HepG2 (cell line): ENCODE measurements around the gene CLASP1. TPM values are rescaled to one million over a fixed set of nuclear protein-coding genes. Genes with fewer than 3 reads are reported as not detected.
A peak's percentile ranks its signal among the peaks of the same experiment; 100 is the strongest.
"Not testable (repeated sequence)": the region's sequence is repeated elsewhere in the genome, so short reads cannot be mapped to it uniquely, and the experiment has no call there.

Experiments
- ATAC-seq: fragments of 200-7000 bp; cut with Tn5 transposase; 3 replicates; pipeline ENCODE4 v1.9.1; 2020; ENCODE audit warnings: mild to moderate bottlenecking, moderate library complexity
- BruUV-seq: library from RNA; stranded (reverse); fragments of 400-500 nt; replicated peaks from 2 replicates; lab custom pipeline; 2021; lab: Mats Ljungman, UMichigan
- CTCF ChIA-PET: fragments of 300-600 bp; formaldehyde crosslinking; extraction: SDS; loops from one replicate; lab custom pipeline; 2021; ENCODE audit warnings: low total read pairs, inconsistent platforms, low intra/inter-chr PET ratio; lab: Yijun Ruan, JAX
- POLR2A ChIA-PET: fragments of 350-600 bp; sonication (Branson Sonifier 250); formaldehyde crosslinking; loops from one replicate; lab custom pipeline; 2020; ENCODE audit warnings: antibody characterized with exemption, inconsistent platforms; lab: Yijun Ruan, JAX
- DNase-seq: peaks from one replicate; pipeline ENCODE4 v3.0.0-alpha.2; 2015; ENCODE audit warnings: low spot score
- FAIRE-seq: peaks from 3 replicates; lab custom pipeline; 2011; peaks lifted over from hg19 to GRCh38; lab: Jason Lieb, UNC
- H2AFZ ChIP-seq: one replicate; pipeline ENCODE4 v1.6.1; 2011; ENCODE audit warnings: low read length, inconsistent platforms
- H3K27ac ChIP-seq: fragments of 300-600 bp; 3 replicates; pipeline ENCODE4 v1.8.0; 2011; ENCODE audit warnings: mixed run types, mild to moderate bottlenecking, mixed read lengths, low read length, inconsistent platforms; ENCODE audit not compliant: insufficient read depth; ENCODE audit errors: extremely low read length
- H3K27me3 ChIP-seq, 2 experiments: fragments of 200-600 bp in 1 of 2; 2 replicates in 1 of 2; 3 replicates in 1 of 2; pipeline versions ENCODE4 v1.6.0 to v1.8.0; 2011; ENCODE audit warnings: low read length in 2 of 2, mild to moderate bottlenecking in 2 of 2, moderate library complexity in 2 of 2, inconsistent platforms in 1 of 2; ENCODE audit not compliant: insufficient read depth in 2 of 2, control insufficient read depth in 1 of 2
- H3K36me3 ChIP-seq, 2 experiments: fragments of 200-600 bp in 1 of 2; replicated peaks in 1 of 2; 2 replicates in 1 of 2; 3 replicates in 1 of 2; pipeline versions ENCODE4 v1.5.1 to v1.8.0; 2011; ENCODE audit warnings: low read length in 2 of 2, inconsistent platforms in 1 of 2; ENCODE audit not compliant: insufficient read depth in 2 of 2, control insufficient read depth in 1 of 2
- H3K4me1 ChIP-seq: 2 replicates; pipeline ENCODE4 v1.5.1; 2012; ENCODE audit warnings: low read length, inconsistent platforms; ENCODE audit not compliant: insufficient read depth
- H3K4me2 ChIP-seq: 2 replicates; pipeline ENCODE4 v1.6.0; 2011; ENCODE audit warnings: low read depth, low read length, inconsistent platforms
- H3K4me3 ChIP-seq, 3 experiments: fragments of 200-600 bp in 1 of 3; sonication (generic), shearing (Covaris generic) in 1 of 3; replicated peaks in 1 of 3; 2 replicates each; pipeline ENCODE4 v1.5.1; 2011 to 2016; ENCODE audit warnings: low read length in 3 of 3, inconsistent platforms in 2 of 3, low read depth in 2 of 3, mild to moderate bottlenecking in 2 of 3, control low read depth in 1 of 3, mixed read lengths in 1 of 3; ENCODE audit not compliant: insufficient read depth in 1 of 3
- H3K79me2 ChIP-seq: one replicate; pipeline ENCODE4 v1.6.1; 2011; ENCODE audit warnings: low read length, inconsistent platforms; ENCODE audit not compliant: insufficient read depth
- H3K9ac ChIP-seq: 2 replicates; pipeline ENCODE4 v1.6.0; 2011; ENCODE audit warnings: mild to moderate bottlenecking, low read depth, low read length, inconsistent platforms; ENCODE audit not compliant: insufficient read depth
- H3K9me3 ChIP-seq: 2 replicates; pipeline ENCODE4 v1.5.1; 2012; ENCODE audit warnings: mild to moderate bottlenecking, low read length
- H4K20me1 ChIP-seq: 2 replicates; pipeline ENCODE4 v1.6.0; 2011; ENCODE audit warnings: inconsistent platforms, mild to moderate bottlenecking, low read length, moderate library complexity; ENCODE audit not compliant: insufficient read depth
- ELF3 ChIP-seq: IDR thresholded peaks from 2 replicates; pipeline ENCODE4 v1.6.1; 2016; ENCODE audit warnings: missing genetic modification reagents, missing compliant biosample characterization
- MEIS1 ChIP-seq: sonication (generic); formaldehyde crosslinking; IDR thresholded peaks from 2 replicates; pipeline ENCODE4 v1.9.0; 2021; ENCODE audit warnings: mild to moderate bottlenecking, missing genetic modification reagents, moderate library complexity, borderline replicate concordance
- TCF12 ChIP-seq, 2 experiments: fragments of 450-650 bp in 1 of 2; sonication (generic) in 1 of 2; formaldehyde crosslinking in 1 of 2; IDR thresholded peaks; 2 replicates each; pipeline versions ENCODE4 v1.6.1 to v1.8.0; 2017 to 2022; ENCODE audit warnings: antibody characterized with exemption in 1 of 2, mild to moderate bottlenecking in 1 of 2, missing genetic modification reagents in 1 of 2, moderate library complexity in 1 of 2
- ZNF431 ChIP-seq: sonication (generic); formaldehyde crosslinking; IDR thresholded peaks from 2 replicates; pipeline ENCODE4 v1.9.0; 2022; ENCODE audit warnings: missing genetic modification reagents, low read depth, mild to moderate bottlenecking, borderline replicate concordance
- ZNF549 ChIP-seq: sonication (generic); formaldehyde crosslinking; IDR thresholded peaks from 2 replicates; pipeline ENCODE4 v1.5.0; 2020; ENCODE audit warnings: missing genetic modification reagents
- WGBS: methylation state at CpG from one replicate; pipeline ENCODE4 v1.1.6; 2017; ENCODE audit warnings: low lambda C conversion rate; 5-methylcytosine and 5-hydroxymethylcytosine counted together
- in situ Hi-C: cut with HindIII; loops from 2 replicates; pipeline ENCODE4 v1.10.0; 2017; ENCODE audit warnings: low pct_unique_long_range_greater_than_20kb; ENCODE audit not compliant: extremely low pct_ligation_motif_present
- intact Hi-C: fragments of 100-400 bp; cut with micrococcal nuclease; formaldehyde crosslinking; loops from one replicate; pipeline ENCODE4 v1.10.0; 2022; ENCODE audit not compliant: unreplicated experiment
- polyA plus RNA-seq, 8 experiments: library from polyadenylated mRNA; depleted of rRNA in 3 of 8; stranded (reverse) in 7 of 8; unstranded in 1 of 8; fragments of >200 nt; fragmentation: Illumina TruSeq in 4 of 8; extraction: Trizol in 4 of 8; gene quantifications; 2 replicates each; pipeline versions ENCODE4 v1.2.1 to v1.2.3, GENCODE V29; 2011 to 2016; ENCODE audit warnings: low read depth in 4 of 8, missing spikeins in 1 of 8, mixed read lengths in 1 of 8; ENCODE audit not compliant: insufficient read depth in 1 of 8
- total RNA-seq, 5 experiments: library from RNA; depleted of rRNA; stranded (reverse); fragments of >200 nt; fragmentation: Illumina TruSeq; extraction: Trizol; gene quantifications; 2 replicates each; pipeline ENCODE4 v1.2.3, GENCODE V29; 2016; ENCODE audit warnings: low read depth in 1 of 5

CLASP1 gene
- total and polyA plus RNA-seq, 2 of the 13 experiments (the other 11 are each of a cell fraction or from before 2014, with no cell fraction given), result 11.7 to 47.9 TPM

GRCh38 chr2:121563754-121564153 is 85.5 kb downstream of the CLASP1 start:
- H3K27ac ChIP-seq, H3K4me2 ChIP-seq, POLR2A ChIA-PET, H3K4me3 ChIP-seq, CTCF ChIA-PET, H3K36me3 ChIP-seq, H3K9ac ChIP-seq, in situ Hi-C loops, BruUV-seq, FAIRE-seq, H3K27me3 ChIP-seq, H3K9me3 ChIP-seq, H2AFZ ChIP-seq: not testable (repeated sequence)
- Histone ChIP-seq H4K20me1 (peaks cover 13% of the 10 kb centered on the region), H3K4me1 (peaks cover 64% of the 10 kb centered on the region), H3K79me2 (peaks cover 60% of the 10 kb centered on the region)
- TF ChIP-seq ZNF431 (CRISPR knock-in tag), result peak; percentile 81
- TF ChIP-seq, all 625 proteins: peak for 1; not testable (repeated sequence) for 624
- WGBS, result 93% methylated on average over 1 of the region's 1 CpG
- DNase-seq, ATAC-seq, intact Hi-C loops: not testable (repeated sequence)

DNA sequence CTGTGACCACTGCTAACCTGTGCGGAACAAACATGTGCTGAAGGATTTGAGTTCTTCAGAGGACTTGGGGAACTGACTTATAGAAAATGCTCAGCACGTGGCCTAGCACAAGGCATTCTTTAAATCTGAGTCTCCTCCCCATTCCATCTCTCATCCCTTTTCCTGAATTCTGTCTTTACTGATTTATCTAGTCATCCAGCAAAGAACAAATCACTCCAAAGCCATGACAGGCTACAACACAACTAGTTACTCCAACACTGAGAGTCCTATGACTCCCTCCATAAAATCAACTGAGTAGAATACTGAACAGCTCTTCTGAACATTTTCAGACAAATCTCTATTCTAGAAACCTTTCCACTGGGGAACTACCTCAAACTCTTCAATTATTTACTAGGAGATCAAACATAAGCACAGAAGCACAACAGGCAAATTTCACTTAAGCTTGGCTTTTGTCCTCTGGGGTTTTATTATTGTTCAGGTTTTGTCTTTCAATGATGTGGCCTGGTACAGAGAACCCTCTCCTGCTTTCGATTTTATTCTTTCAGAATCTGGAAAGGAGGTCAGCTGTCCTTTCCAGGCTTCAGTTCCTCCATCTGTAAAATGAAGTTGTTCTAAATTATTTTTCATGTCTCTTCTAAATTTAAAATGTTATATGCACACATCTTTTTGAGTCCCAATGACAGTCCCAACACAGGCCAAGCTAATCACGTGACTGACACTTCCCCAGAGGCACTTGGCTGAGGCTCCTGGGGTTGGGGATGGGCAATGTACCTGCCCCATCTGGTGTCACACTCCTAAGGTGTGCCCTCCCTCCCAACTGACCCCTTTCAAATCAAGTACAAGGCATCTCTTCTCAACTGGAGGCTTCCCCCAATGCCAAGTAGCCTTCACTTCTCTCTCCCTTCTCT is 86.7 kb downstream of the CLASP1 start:
- 89% methylated on average over 4 of the region's 4 CpGs for WGBS
- Histone ChIP-seq H3K79me2 (peaks cover 65% of the 10 kb centered on the region), H3K9ac (no peak overlapping the region)
- intact Hi-C loops, result no loop called here
- TF ChIP-seq ZNF549 (CRISPR knock-in tag) (no peak), ELF3 (CRISPR knock-in tag) (no peak), TCF12 (IDR thresholded peaks at IDR 0.05) (no peak), TCF12 (CRISPR knock-in tag; IDR thresholded peaks at IDR 0.05) (no peak), MEIS1 (CRISPR knock-in tag) (no peak)
- TF ChIP-seq, all 625 proteins: peak for 0
- ATAC-seq, result no peak; the same call in 2 of the 3 replicates
- ChIA-PET CTCF (no interaction called here), POLR2A (interaction anchor here (1.3 to 1.7 kb wide), 2 partner anchors 30 to 87 kb away, joined by 3 to 5 read pairs; partner anchors contain the start of gene CLASP1)
- Histone ChIP-seq H3K9me3 (no peaks in the 10 kb centered on the region), H3K4me3 (no peak overlapping the region), H3K36me3 (no peaks in the 10 kb centered on the region; a peak in 1 of 5 replicates), H3K27me3 (no peaks in the 10 kb centered on the region), H3K27ac (no peak overlapping the region), H3K4me1 (peaks cover 52% of the 10 kb centered on the region), H2AFZ (no peak overlapping the region), H4K20me1 (peaks cover 9% of the 10 kb centered on the region), H3K4me2 (no peak overlapping the region)
- DNase-seq, result no peak
- BruUV-seq, result no TSS peak
- in situ Hi-C loops, result no loop called here
- no peak for FAIRE-seq
